Measurements from ENCODE around the gene MEMO1.

DNA sequence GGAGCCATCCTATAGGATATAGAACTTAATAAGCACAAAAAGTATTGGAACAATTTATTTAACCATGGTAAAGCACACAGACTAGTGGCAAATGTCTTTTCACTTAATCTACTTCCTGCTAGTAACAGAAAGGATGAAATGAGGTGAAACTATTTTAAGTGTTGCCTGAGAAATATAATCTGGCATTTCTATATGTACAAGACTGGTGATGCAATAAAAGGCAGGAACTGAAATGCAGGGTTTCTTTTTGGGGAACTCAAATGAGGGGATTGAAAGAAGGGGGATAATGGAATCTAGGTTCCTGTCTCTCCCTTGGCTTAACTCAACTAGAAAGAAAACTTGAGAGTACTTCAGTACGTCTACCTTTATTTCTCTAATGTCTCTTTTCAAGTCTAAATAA, 122.3 kb downstream of the MEMO1 start:
- TF ChIP-seq, protein P1, sequence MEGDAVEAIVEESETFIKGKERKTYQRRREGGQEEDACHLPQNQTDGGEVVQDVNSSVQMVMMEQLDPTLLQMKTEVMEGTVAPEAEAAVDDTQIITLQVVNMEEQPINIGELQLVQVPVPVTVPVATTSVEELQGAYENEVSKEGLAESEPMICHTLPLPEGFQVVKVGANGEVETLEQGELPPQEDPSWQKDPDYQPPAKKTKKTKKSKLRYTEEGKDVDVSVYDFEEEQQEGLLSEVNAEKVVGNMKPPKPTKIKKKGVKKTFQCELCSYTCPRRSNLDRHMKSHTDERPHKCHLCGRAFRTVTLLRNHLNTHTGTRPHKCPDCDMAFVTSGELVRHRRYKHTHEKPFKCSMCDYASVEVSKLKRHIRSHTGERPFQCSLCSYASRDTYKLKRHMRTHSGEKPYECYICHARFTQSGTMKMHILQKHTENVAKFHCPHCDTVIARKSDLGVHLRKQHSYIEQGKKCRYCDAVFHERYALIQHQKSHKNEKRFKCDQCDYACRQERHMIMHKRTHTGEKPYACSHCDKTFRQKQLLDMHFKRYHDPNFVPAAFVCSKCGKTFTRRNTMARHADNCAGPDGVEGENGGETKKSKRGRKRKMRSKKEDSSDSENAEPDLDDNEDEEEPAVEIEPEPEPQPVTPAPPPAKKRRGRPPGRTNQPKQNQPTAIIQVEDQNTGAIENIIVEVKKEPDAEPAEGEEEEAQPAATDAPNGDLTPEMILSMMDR (IDR thresholded peaks at IDR 0.05) = no peak
- no peak for TF ChIP-seq POLR2A (IDR thresholded peaks at IDR 0.05)
